Nephron progenitor cell (in vitro differentiated cells): Measurements from ENCODE around the gene RND3.

ENCODE experiments used
- DNase-seq: peaks from one replicate; pipeline ENCODE4 v3.0.0; 2021
- H3K27ac Mint-ChIP-seq: 2 replicates; pipeline ENCODE4 v1.8.0; 2021; ENCODE audit warnings: mild to moderate bottlenecking, moderate library complexity, mixed read lengths
- H3K27me3 Mint-ChIP-seq: 2 replicates; pipeline ENCODE4 v1.8.0; 2021; ENCODE audit warnings: mild to moderate bottlenecking, low read depth, mixed read lengths; ENCODE audit not compliant: poor library complexity
- H3K36me3 Mint-ChIP-seq: 2 replicates; pipeline ENCODE4 v1.8.0; 2021; ENCODE audit warnings: low read depth, mixed read lengths
- H3K4me1 Mint-ChIP-seq: 2 replicates; pipeline ENCODE4 v1.8.0; 2021; ENCODE audit warnings: mixed read lengths
- H3K4me3 Mint-ChIP-seq: 2 replicates; pipeline ENCODE4 v1.8.0; 2021; ENCODE audit warnings: mild to moderate bottlenecking, moderate library complexity, mixed read lengths
- H3K9me3 Mint-ChIP-seq: 2 replicates; pipeline ENCODE4 v1.8.0; 2021; ENCODE audit warnings: mild to moderate bottlenecking, moderate library complexity, mixed read lengths
- CTCF ChIP-seq: fragments of 200-600 bp; sonication (generic); IDR thresholded peaks from 2 replicates; pipeline ENCODE4 v1.5.0; 2021; ENCODE audit warnings: antibody characterized with exemption

The RND3 gene

GRCh38 chr2:150530168-150530567 is 42.7 kb upstream of the RND3 start:
- no peak overlapping the region for H3K27ac Mint-ChIP-seq
- TF ChIP-seq CTCF, result no peak
- no peak overlapping the region for H3K4me3 Mint-ChIP-seq
- peaks cover 5% of the 10 kb centered on the region for H3K4me1 Mint-ChIP-seq
- H3K9me3 Mint-ChIP-seq, result peaks cover under 1% of the 10 kb centered on the region
- H3K27me3 Mint-ChIP-seq, result peaks cover 3% of the 10 kb centered on the region
- H3K36me3 Mint-ChIP-seq, result no peaks in the 10 kb centered on the region
- no peak for DNase-seq

DNA sequence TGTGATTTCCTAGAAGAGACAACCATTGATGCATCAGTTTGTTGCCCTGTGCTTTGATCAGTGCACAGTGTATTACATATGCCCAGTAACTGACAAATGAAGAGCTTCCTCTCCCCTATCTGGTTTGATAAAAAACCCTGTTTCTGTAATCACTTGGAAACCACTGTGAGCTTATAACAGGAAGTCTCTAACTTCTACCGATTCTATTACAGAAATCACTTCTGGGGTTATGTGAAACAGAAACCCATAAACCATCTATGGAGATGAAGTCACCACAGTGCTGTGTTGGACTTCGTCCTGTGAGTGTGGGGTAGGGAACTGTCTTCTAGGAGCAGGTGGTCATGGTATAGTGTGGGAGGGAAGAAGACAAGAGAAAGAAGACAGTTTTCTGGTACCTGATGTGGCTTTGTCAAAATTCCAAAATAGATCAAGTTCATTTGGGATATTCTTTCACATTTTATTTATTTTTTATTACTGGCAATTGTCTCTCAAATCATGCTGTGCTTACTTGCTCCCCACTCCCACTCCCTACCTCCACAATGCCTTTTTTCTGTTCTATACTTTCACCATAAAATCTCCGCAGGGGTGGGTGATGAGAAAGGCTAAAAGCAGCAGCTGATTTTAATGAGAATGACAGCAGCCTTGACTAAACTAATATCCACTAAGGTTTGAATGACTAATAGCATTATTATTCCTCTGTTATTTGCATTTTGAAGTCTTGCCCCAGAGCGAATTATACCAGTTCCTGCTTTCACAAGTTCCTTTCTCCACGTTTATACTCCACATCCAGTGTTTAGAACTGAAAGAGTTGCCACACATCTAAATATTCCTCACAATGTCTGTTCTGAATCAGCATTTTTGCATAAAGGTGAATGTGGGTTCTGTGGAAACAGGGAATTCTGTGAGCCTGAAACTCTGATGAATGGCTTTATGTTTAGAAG is 41.7 kb upstream of the RND3 start:
- peaks cover 5% of the 10 kb centered on the region for H3K4me1 Mint-ChIP-seq
- H3K27ac Mint-ChIP-seq, result no peak overlapping the region
- no peak for DNase-seq
- H3K9me3 Mint-ChIP-seq, result peaks cover 9% of the 10 kb centered on the region
- no peak for TF ChIP-seq CTCF
- peaks cover 3% of the 10 kb centered on the region for H3K27me3 Mint-ChIP-seq
- H3K36me3 Mint-ChIP-seq, result no peaks in the 10 kb centered on the region
- no peak overlapping the region for H3K4me3 Mint-ChIP-seq

GRCh38 chr2:150526827-150527226 is 39.4 kb upstream of the RND3 start:
- Mint-ChIP-seq H3K4me1 (peaks cover 5% of the 10 kb centered on the region), H3K36me3 (peaks cover 4% of the 10 kb centered on the region), H3K9me3 (peaks cover 22% of the 10 kb centered on the region), H3K27me3 (no peaks in the 10 kb centered on the region), H3K27ac (no peak overlapping the region), H3K4me3 (no peak overlapping the region)
- peak; percentile 2 for DNase-seq
- TF ChIP-seq CTCF, result no peak

DNA sequence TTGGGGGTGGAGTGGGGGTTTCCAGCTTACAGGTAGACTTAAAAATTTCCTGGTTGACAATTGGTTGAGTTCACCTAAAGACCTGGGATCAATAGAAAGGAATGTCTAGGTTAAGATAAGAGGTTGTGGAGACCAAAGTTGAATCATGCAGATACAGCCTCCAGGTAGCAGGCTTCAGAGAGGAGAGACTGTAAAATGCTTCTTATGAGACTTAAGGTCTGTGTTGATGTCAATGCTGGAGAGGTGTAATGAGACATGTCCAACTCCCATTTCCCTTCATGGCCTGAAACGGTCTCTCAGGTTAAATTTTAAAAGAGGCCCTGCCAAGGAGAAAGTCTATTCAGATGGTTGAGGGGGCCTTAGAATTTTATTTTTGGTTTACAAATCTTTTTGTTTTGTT is 38.5 kb upstream of the RND3 start:
- TF ChIP-seq CTCF, result no peak
- Mint-ChIP-seq H3K4me1 (peaks cover 5% of the 10 kb centered on the region), H3K36me3 (peaks cover 4% of the 10 kb centered on the region), H3K27ac (no peak overlapping the region), H3K9me3 (peaks cover 22% of the 10 kb centered on the region), H3K27me3 (no peaks in the 10 kb centered on the region), H3K4me3 (no peak overlapping the region)
- no peak for DNase-seq

DNA sequence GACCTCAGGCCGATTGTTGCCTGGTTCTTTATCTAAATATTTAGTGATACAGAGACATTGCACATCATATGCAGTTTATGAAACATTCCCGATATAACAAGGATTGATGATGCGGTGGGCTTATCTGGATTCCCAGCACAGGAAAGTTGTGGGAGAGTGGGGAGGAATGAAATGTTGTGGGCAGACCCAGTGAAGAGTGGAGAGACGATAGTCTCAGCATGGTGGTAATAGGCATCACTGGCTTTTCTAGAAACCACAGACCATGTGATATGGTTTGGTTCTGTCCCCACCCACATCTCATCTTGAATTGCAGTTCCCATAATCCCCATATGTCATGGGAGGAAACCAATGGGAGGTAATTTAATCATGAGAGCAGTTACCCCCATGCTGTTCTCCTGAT is 34.8 kb upstream of the RND3 start:
- peaks cover 22% of the 10 kb centered on the region for H3K9me3 Mint-ChIP-seq
- TF ChIP-seq CTCF, result no peak
- H3K36me3 Mint-ChIP-seq, result peaks cover 4% of the 10 kb centered on the region
- no peak for DNase-seq
- H3K27me3 Mint-ChIP-seq, result no peaks in the 10 kb centered on the region
- H3K4me1 Mint-ChIP-seq, result peaks cover 5% of the 10 kb centered on the region
- H3K4me3 Mint-ChIP-seq, result no peak overlapping the region
- H3K27ac Mint-ChIP-seq, result no peak overlapping the region
